Measurements from ENCODE around the gene ESPN.
A peak's percentile ranks its signal among the peaks of the same experiment; 100 is the strongest.

Gene ESPN

DNA sequence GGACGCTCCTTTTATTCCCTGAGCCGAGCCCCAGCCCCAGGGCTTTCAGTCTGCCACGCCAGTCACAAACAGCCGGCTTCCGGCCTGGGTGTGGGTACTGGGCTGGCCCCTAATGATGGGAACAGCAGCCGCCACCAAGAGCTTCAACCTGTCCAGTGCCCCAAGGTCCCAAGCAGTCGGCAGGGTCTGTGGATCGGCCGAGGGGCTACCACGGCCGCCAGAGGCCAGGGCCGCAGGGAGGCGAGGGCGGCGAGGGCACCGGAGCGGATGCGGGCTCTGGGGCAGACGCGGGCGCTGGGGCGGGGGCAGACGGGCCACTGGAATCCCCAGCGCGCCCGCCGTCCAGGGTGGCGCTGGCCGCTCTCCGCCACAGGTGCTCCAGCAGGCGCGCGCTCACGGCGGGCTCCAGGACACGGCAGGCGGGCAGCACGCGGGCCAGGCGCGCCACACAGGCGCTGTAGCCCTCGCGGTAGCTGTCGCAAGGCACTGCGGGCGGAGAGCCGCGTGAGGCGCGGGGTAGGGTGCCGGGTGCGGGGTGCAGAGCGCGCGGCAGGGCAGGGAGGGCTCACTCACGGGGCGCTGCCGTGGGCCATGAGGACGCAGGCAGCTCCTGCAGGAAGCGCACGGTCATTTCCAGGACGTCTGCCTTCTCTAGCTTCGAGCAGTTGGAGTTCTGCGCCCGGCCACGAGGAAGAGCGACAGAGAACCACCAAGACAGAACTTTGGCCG is 5.7 kb upstream of the ESPN start:
- TF ChIP-seq ZFX (IDR thresholded peaks at IDR 0.05; ENCODE audit: borderline replicate concordance) (no peak), CTCF (IDR thresholded peaks at IDR 0.05) (no peak)

DNA sequence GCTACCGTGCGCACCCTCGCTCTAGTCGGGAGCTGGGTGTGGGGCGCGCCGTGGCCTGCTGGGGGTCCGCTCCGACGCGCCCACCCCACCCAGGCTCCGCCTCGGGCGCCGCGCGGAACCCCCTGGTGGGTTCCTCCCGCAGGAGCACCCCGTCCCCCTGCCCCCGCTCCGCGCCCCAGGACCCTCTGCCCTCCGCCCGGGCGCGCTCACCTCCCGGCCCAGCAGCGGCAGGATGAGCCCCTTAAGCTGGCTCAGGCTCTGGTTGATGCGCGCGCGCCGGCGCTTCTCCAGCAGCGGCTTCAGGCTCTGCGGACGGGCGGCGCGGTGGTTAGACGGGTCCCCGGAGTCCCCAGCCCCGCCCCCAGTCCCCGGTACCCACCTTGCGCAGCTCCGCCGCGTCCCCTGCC is 5.2 kb upstream of the ESPN start:
- no peak overlapping the region for H3K27ac ChIP-seq
- TF ChIP-seq CTCF (IDR thresholded peaks at IDR 0.05) (no peak), ZFX (IDR thresholded peaks at IDR 0.05; ENCODE audit: borderline replicate concordance) (no peak)

More for the DNA sequence above, 5.7 kb upstream of the ESPN start:
- H3K27ac ChIP-seq: no peak overlapping the region

DNA sequence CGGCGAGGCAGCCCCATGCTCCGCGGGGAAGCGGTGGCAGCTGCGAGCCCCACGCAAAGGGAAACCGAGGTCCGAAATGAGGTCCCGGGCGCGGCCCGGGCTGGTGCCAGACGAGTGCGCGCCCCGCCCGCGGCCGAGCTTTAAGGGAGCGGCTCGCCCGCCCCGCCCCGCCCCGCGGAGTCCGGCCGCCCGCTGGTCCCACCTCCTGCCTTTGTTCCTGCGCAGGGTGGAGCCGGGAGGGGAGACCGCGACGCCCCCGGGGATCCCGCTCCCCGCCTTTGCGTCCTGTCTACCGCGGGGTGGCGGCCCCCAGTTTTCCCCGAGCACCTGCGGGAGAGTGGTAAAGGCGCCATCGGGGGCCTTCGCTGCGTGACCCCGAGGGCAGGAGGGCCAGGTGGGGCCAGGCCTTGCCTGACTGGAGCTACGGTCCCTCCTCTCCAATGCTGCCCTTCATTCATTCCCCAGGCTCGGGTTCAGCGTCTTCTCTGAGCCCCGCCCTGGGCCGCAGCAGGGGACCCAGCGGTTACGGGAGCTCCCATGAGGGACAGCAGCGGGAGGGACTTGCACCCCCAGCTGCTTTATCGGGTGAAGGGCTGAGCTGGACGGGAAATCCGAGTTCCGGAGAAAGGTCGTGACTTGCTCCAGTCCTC is 4.6 kb upstream of the ESPN start, which contains the start of gene HES2:
Gene HES2 (minus strand): TSS at position 116 of the 650 bp plus-strand sequence. CDS start 99 bp downstream, at position 17.
- TF ChIP-seq CTCF (IDR thresholded peaks at IDR 0.05) (no peak), ZFX (IDR thresholded peaks at IDR 0.05; ENCODE audit: borderline replicate concordance) (no peak)
- no peak within 1 kb of the TSS for H3K27ac ChIP-seq

DNA sequence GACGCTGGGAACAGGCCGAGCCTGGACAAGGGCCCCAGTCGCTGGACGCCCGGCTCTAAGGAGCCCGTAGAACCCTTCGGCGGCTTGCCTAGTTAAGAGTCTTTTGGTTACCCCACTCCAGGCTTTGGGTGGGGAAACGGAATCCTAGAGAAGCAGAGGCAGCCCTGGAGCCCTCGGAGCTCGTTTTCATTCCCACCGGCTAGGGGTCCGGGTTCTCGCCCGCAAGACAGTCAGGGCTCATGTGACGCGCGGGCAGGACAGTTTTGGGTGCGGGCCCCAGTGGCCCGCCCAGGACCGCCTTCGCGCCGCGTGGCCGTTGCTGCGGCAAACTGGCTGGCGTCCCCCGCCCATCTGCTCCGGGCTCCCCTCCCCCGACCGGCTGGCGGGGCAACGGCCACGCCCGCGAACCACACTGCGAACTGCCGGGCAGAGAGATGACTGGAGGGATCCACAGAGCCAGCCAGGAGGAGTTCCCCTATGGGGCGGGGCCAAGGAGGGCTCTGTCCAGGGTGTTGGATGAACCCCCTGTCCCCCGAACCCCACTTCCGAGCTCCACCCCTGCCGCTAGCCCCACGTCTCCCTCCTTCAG is 4.0 kb upstream of the ESPN start:
- H3K27ac ChIP-seq: no peak overlapping the region

DNA sequence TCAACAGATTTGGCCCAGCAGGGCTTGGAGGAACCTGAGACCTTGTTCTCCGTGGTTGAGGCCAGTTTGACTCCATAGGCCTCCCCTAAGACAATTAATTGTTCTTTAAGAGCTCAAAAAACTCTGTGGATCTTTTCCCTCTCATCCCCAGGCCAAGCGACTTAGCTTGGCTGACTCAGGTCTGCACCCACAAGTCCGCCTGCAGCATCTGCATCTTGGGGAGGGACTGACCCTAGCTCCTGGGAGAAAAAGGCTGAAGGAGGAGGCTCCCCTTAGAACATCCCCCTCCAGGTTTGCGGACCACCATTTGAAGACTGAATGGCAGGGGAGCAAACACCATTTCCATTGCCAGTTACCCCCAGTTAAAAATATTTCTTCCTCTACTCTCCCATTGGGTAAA is 3.3 kb upstream of the ESPN start:
- TF ChIP-seq CTCF (IDR thresholded peaks at IDR 0.05) (no peak), ZFX (IDR thresholded peaks at IDR 0.05; ENCODE audit: borderline replicate concordance) (no peak)
- no peak overlapping the region for H3K27ac ChIP-seq

More for the DNA sequence above, 4.0 kb upstream of the ESPN start:
- no peak for TF ChIP-seq CTCF (IDR thresholded peaks at IDR 0.05)
- TF ChIP-seq ZFX (IDR thresholded peaks at IDR 0.05; ENCODE audit: borderline replicate concordance): no peak

- TF ChIP-seq ZFX (IDR thresholded peaks at IDR 0.05; ENCODE audit: borderline replicate concordance): no peak
- peak; percentile 96 for TF ChIP-seq CTCF (IDR thresholded peaks at IDR 0.05)
- no peak overlapping the region for H3K27ac ChIP-seq
Observed at GRCh38 chr1:6423321-6423999, 1.1 kb upstream of the ESPN start.

All from 22Rv1 (cell line).